ENCODE data around the gene FARP2.

DNA sequence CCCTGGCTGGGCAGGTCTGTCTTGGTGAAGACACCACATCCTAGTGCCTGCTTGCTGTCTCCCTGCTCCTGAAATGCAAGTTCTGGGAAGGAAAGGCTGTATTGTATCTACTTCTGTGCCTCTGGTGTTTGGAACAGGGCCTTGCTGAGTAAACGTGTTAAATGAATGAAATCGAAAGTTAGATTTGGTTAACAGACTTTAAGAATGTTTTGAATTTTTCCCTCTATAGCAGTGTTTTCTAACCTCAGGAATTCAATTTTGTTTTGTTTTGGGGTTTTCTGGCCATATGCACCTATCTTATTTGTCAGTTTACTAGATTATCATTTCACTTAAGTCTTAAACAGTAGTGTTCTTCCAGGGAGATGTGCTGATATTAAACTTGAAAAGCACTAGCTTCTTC lies 20.7 kb downstream of the FARP2 start:
- TF ChIP-seq POLR2A (IDR thresholded peaks at IDR 0.05) (no peak), EP300 (IDR thresholded peaks at IDR 0.05; ENCODE audit: low read depth) (no peak), POLR2AphosphoS5 (IDR thresholded peaks at IDR 0.05) (no peak)
- TF ChIP-seq, protein P1, sequence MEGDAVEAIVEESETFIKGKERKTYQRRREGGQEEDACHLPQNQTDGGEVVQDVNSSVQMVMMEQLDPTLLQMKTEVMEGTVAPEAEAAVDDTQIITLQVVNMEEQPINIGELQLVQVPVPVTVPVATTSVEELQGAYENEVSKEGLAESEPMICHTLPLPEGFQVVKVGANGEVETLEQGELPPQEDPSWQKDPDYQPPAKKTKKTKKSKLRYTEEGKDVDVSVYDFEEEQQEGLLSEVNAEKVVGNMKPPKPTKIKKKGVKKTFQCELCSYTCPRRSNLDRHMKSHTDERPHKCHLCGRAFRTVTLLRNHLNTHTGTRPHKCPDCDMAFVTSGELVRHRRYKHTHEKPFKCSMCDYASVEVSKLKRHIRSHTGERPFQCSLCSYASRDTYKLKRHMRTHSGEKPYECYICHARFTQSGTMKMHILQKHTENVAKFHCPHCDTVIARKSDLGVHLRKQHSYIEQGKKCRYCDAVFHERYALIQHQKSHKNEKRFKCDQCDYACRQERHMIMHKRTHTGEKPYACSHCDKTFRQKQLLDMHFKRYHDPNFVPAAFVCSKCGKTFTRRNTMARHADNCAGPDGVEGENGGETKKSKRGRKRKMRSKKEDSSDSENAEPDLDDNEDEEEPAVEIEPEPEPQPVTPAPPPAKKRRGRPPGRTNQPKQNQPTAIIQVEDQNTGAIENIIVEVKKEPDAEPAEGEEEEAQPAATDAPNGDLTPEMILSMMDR (IDR thresholded peaks at IDR 0.05) = no peak
